ENCODE data around the gene MMGT1.
"Not testable (repeated sequence)": the region's sequence is repeated elsewhere in the genome, so short reads cannot be mapped to it uniquely, and the experiment has no call there.

The MMGT1 gene

DNA sequence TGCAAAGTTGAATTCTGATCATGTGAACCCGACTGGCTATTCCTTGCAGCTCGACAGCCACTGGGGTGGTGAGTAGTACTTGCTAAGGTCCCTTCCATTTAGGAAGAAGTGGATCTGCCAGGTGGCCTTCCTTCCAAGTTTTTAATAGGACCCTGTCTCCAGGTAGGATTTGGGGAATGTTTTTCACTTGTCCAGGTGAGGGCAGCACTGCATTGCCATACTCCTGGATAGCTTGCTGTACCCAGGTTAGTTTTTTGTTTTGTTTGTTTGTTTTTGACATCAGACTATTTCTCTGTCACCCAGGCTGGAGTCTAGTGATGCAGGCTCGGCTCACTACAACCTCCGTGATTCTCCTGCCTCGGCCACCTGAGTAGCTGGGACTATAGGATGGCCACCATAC lies 50.4 kb downstream of the MMGT1 start:
- DNase-seq (ENCODE audit: low spot score) = no peak

- not testable (repeated sequence) for DNase-seq (ENCODE audit: low spot score)
Observed at GRCh38 chrX:135920516-135920915, 53.3 kb downstream of the MMGT1 start.

- DNase-seq (ENCODE audit: low spot score) = no peak
Observed at GRCh38 chrX:135914404-135914803, 59.4 kb downstream of the MMGT1 start.

All from AG08395 (cell line).